Stimulated activated CD4-positive, alpha-beta T cell treated with anti-CD3 and anti-CD28 coated beads, Interleukin-15, amount 100 ng/mL, for 1 hour (primary cell): ENCODE measurements around the gene EXOC7.

Experiments used
- DNase-seq, 2 donors: peaks; one replicate each; pipeline ENCODE4 v3.0.0-alpha.2; 2020; ENCODE audit warnings: low read depth in 1 of 2, low spot score in 1 of 2

Gene EXOC7

GRCh38 chr17:76120658-76121008, 17.0 kb upstream of the EXOC7 start:
- no peak for DNase-seq

- DNase-seq, result no peak
Measured at GRCh38 chr17:76119409-76120371, 16.1 kb upstream of the EXOC7 start.

GRCh38 chr17:76115138-76115754, 11.7 kb upstream of the EXOC7 start:
- no peak for DNase-seq

GRCh38 chr17:76111956-76112355, 8.4 kb upstream of the EXOC7 start:
- no peak for DNase-seq

- DNase-seq, result no peak
Measured at GRCh38 chr17:76107509-76107908, 3.9 kb upstream of the EXOC7 start.

- no peak for DNase-seq
Measured at GRCh38 chr17:76106703-76107102, 3.1 kb upstream of the EXOC7 start.

GRCh38 chr17:76104896-76105231, 1.3 kb upstream of the EXOC7 start:
- no peak for DNase-seq

- DNase-seq, result no peak
Measured at GRCh38 chr17:76104140-76104895, 731 bp upstream of the EXOC7 start.

GRCh38 chr17:76102944-76103273, 678 bp downstream of the EXOC7 start:
- DNase-seq, result no peak

GRCh38 chr17:76097716-76098295, 5.8 kb downstream of the EXOC7 start:
- DNase-seq, result no peak

- DNase-seq, result no peak
Measured at GRCh38 chr17:76095943-76096342, 7.6 kb downstream of the EXOC7 start.

- DNase-seq, result no peak
Measured at GRCh38 chr17:76094046-76094445, 9.5 kb downstream of the EXOC7 start.

GRCh38 chr17:76092526-76093413, 10.8 kb downstream of the EXOC7 start:
- no peak for DNase-seq

- no peak for DNase-seq
Measured at GRCh38 chr17:76091526-76092286, 11.9 kb downstream of the EXOC7 start.

- DNase-seq, result no peak
Measured at GRCh38 chr17:76090517-76091129, 13.0 kb downstream of the EXOC7 start.

GRCh38 chr17:76089680-76090516, 13.7 kb downstream of the EXOC7 start:
- DNase-seq, result no peak

- DNase-seq, result no peak
Measured at GRCh38 chr17:76088868-76089576, 14.6 kb downstream of the EXOC7 start.
